SK-MEL-5 (cell line): ENCODE results near the gene DACT1. TPM values are rescaled to one million over a fixed set of nuclear protein-coding genes. Genes with fewer than 3 reads are reported as not detected.

Source experiments
- DNase-seq: peaks from one replicate; pipeline ENCODE4 v3.0.0-alpha.2; 2016; ENCODE audit warnings: low read depth, low spot score
- in situ Hi-C: cut with HindIII; loops from 2 replicates; pipeline ENCODE4 v1.10.0; 2016; ENCODE audit warnings: low sequenced_read_pairs, high pct_unique_total_duplicates, low pct_unique_long_range_greater_than_20kb
- total RNA-seq: library from RNA; depleted of rRNA; stranded (reverse); fragments of >200 nt; shearing (Covaris generic); gene quantifications from 2 replicates; pipeline ENCODE4 v1.2.3, GENCODE V29; 2014

Gene DACT1
- total RNA-seq, 1 experiment from 2014 or later, result 8.8 TPM

GRCh38 chr14:58659846-58660245, 22.1 kb downstream of the DACT1 start:
- DNase-seq, result no peak
- in situ Hi-C loops, result no loop called here

- no peak for DNase-seq
- in situ Hi-C loops, result no loop called here
These were observed 22.6 kb downstream of the DACT1 start for GRCh38 chr14:58660407-58660806.

- no peak for DNase-seq
- in situ Hi-C loops, result no loop called here
These were observed 24.3 kb downstream of the DACT1 start for GRCh38 chr14:58662018-58662417.

- in situ Hi-C loops, result no loop called here
- peak; percentile 59 for DNase-seq
These were observed 25.0 kb downstream of the DACT1 start for GRCh38 chr14:58662759-58663158.

- DNase-seq, result no peak
- in situ Hi-C loops, result no loop called here
These were observed 25.8 kb downstream of the DACT1 start for GRCh38 chr14:58663494-58664111.

GRCh38 chr14:58665773-58666500, 28.2 kb downstream of the DACT1 start:
- DNase-seq, result no peak
- in situ Hi-C loops, result no loop called here

GRCh38 chr14:58666737-58667136, 29.0 kb downstream of the DACT1 start:
- in situ Hi-C loops, result no loop called here

GRCh38 chr14:58667900-58668299, 30.1 kb downstream of the DACT1 start:
- in situ Hi-C loops, result no loop called here
- DNase-seq, result no peak

More at GRCh38 chr14:58666737-58667136, 29.0 kb downstream of the DACT1 start:
- no peak for DNase-seq

- in situ Hi-C loops, result no loop called here
- no peak for DNase-seq
These were observed 31.2 kb downstream of the DACT1 start for GRCh38 chr14:58668848-58669480.

- DNase-seq, result no peak
- in situ Hi-C loops, result no loop called here
These were observed 31.9 kb downstream of the DACT1 start for GRCh38 chr14:58669556-58670200.

GRCh38 chr14:58671024-58671423, 33.3 kb downstream of the DACT1 start:
- DNase-seq, result no peak
- in situ Hi-C loops, result no loop called here

- in situ Hi-C loops, result no loop called here
- no peak for DNase-seq
These were observed 33.7 kb downstream of the DACT1 start for GRCh38 chr14:58671436-58671835.

- in situ Hi-C loops, result no loop called here
- DNase-seq, result no peak
These were observed 36.0 kb downstream of the DACT1 start for GRCh38 chr14:58673722-58674121.

- DNase-seq, result no peak
- in situ Hi-C loops, result no loop called here
These were observed 39.2 kb downstream of the DACT1 start for GRCh38 chr14:58677001-58677400.

- in situ Hi-C loops, result no loop called here
- DNase-seq, result no peak
These were observed 39.8 kb downstream of the DACT1 start for GRCh38 chr14:58677517-58677916.

GRCh38 chr14:58677996-58678395, 40.2 kb downstream of the DACT1 start:
- no peak for DNase-seq
- in situ Hi-C loops, result no loop called here

- in situ Hi-C loops, result no loop called here
- DNase-seq, result no peak
These were observed 42.9 kb downstream of the DACT1 start for GRCh38 chr14:58680698-58681097.

- DNase-seq, result no peak
- in situ Hi-C loops, result no loop called here
These were observed 49.6 kb downstream of the DACT1 start for GRCh38 chr14:58687232-58687795.
